ENCODE data around the gene CLIP4. TPM values are rescaled to one million over a fixed set of nuclear protein-coding genes. Genes with fewer than 3 reads are reported as not detected.
A peak's percentile ranks its signal among the peaks of the same experiment; 100 is the strongest.

Gene CLIP4
- polyA plus RNA-seq, 1 experiment, result 38.8 TPM

DNA sequence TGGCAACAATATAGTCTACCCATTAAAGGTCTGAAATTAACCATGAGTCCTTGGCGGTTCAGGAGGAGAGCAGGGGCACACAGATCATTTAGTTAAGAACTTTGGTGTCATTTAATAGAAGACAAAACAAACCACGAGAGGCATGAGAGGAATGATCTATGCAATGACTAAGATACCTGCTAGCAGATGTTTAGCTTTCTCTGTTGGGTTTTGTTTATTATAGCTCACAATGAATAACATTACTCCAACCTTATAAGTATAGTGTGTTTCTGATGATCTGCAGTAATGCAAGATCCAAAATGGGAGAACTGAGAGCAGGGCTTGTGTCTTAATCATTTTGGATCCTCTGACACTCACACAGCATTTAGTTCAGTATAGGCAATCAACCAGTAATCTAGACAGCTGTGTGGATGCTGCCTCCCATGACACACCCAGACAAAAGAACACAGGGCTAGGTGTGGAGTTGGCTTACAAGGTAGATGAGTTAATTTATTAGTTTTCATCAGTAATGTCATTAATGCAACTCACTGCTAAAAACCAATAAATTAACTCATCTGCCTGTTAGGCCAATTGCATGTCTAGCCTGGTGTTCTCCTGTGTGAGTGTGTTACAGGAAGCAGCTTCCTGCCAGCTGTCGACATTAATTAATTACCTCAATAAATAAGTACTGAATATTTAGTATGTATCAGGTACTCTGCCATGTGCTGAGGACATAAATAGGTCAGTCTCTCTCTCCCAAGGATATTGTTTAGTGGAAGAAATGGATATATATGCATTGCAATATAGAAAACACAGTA is 92.3 kb downstream of the CLIP4 start:
- no peaks in the 10 kb centered on the region for H3K27me3 ChIP-seq (ENCODE audit: control insufficient read depth, insufficient read depth, low read length)
- TF ChIP-seq, protein P1, sequence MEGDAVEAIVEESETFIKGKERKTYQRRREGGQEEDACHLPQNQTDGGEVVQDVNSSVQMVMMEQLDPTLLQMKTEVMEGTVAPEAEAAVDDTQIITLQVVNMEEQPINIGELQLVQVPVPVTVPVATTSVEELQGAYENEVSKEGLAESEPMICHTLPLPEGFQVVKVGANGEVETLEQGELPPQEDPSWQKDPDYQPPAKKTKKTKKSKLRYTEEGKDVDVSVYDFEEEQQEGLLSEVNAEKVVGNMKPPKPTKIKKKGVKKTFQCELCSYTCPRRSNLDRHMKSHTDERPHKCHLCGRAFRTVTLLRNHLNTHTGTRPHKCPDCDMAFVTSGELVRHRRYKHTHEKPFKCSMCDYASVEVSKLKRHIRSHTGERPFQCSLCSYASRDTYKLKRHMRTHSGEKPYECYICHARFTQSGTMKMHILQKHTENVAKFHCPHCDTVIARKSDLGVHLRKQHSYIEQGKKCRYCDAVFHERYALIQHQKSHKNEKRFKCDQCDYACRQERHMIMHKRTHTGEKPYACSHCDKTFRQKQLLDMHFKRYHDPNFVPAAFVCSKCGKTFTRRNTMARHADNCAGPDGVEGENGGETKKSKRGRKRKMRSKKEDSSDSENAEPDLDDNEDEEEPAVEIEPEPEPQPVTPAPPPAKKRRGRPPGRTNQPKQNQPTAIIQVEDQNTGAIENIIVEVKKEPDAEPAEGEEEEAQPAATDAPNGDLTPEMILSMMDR (IDR thresholded peaks at IDR 0.05; ENCODE audit: insufficient read depth, low read depth, low read length), result no peak
- no peaks in the 10 kb centered on the region for H3K36me3 ChIP-seq (ENCODE audit: control insufficient read depth, insufficient read depth, low read length)
- ChIA-PET POLR2A (no interaction called here), CTCF (interaction anchor here (0.9 to 1.9 kb wide), 5 partner anchors 11 to 251 kb away, joined by 3 to 6 read pairs (median 4); no protein-coding TSS in a partner anchor)
- peak; percentile 6 for DNase-seq (ENCODE audit: low read depth)
- no peak overlapping the region for H3K4me3 ChIP-seq (ENCODE audit: low read depth, low read length)

DNA sequence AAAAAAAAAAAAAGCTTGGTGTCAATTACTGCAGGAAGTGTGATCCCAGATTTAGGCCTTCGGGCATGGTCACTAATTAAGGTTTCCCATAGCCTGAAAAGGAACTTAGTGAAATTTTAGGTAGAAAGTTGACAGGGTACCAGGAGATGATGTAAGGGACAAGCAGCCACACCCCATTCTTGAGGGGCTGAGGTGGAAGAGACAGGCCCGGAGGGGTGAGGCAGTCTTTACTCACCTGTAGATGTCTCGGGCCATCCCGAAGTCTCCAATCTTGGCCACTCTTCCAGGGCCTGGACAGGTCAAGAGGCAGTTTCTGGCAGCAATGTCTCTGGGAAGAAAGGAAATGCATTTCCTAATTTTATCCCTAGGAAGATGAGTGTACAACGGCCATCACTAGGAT is 94.3 kb downstream of the CLIP4 start:
- ChIA-PET POLR2A (interaction anchor here (0.6 kb wide), 1 partner anchor 254 kb away, joined by 5 read pairs; no protein-coding TSS in a partner anchor), CTCF (interaction anchor here (1.2 to 1.9 kb wide), 3 partner anchors 13 to 631 kb away, joined by 3 to 6 read pairs (median 5); no protein-coding TSS in a partner anchor)
- TF ChIP-seq, protein P1 (IDR thresholded peaks at IDR 0.05; ENCODE audit: insufficient read depth, low read depth, low read length), result no peak
- no peak for DNase-seq (ENCODE audit: low read depth)
- Histone ChIP-seq H3K4me3 (ENCODE audit: low read depth, low read length) (no peak overlapping the region), H3K27me3 (ENCODE audit: control insufficient read depth, insufficient read depth, low read length) (no peaks in the 10 kb centered on the region), H3K36me3 (ENCODE audit: control insufficient read depth, insufficient read depth, low read length) (no peaks in the 10 kb centered on the region)

DNA sequence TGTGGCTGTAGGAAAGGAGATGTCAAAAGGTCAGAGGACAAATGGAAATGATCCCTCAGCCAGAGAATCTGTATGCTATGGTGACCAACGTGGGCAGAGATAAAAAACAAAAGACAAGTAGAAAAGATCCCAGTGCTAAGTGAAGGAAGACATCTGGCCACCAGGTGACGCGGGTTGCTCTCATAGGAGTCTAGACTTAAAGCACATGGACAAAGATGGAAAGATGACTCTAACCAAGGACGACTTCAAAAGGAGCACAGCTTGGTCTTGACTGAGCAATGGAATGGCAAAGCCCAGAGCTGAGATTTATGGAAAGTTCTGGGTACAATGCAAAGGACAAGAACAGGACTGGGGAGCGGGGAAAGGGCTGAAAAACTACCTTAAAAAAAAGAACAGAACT is 96.8 kb downstream of the CLIP4 start:
- ChIA-PET POLR2A (no interaction called here), CTCF (interaction anchor here (0.7 to 2.6 kb wide), 9 partner anchors 9 to 630 kb away, joined by 3 to 9 read pairs (median 4); no protein-coding TSS in a partner anchor)
- no peaks in the 10 kb centered on the region for H3K27me3 ChIP-seq (ENCODE audit: control insufficient read depth, insufficient read depth, low read length)
- TF ChIP-seq, protein P1 (IDR thresholded peaks at IDR 0.05; ENCODE audit: insufficient read depth, low read depth, low read length), result peak; percentile 49
- H3K36me3 ChIP-seq (ENCODE audit: control insufficient read depth, insufficient read depth, low read length), result no peaks in the 10 kb centered on the region
- no peak overlapping the region for H3K4me3 ChIP-seq (ENCODE audit: low read depth, low read length)
- DNase-seq (ENCODE audit: low read depth), result peak; percentile 12

DNA sequence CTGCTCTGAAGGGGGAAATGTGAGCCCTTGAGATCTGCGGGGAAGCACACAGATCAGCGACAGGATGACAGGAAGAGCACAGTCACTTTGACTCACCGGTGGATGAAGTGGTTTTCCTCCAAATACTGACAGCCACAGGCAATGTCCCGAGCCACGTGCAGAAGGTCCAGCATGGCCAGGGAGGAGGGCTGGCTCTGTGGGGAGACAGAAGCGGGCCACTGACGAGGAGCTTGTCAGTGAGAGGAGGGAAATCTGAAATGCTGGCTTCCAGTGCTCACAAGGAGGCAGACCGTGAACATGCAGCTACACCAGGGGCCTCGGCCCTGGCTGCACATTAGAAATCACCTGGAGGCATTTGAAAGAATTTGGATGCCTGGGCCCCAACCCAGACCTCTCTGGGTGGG is 98.7 kb downstream of the CLIP4 start:
- H3K4me3 ChIP-seq (ENCODE audit: low read depth, low read length), result no peak overlapping the region
- TF ChIP-seq, protein P1 (IDR thresholded peaks at IDR 0.05; ENCODE audit: insufficient read depth, low read depth, low read length), result no peak
- DNase-seq (ENCODE audit: low read depth), result no peak
- no peaks in the 10 kb centered on the region for H3K36me3 ChIP-seq (ENCODE audit: control insufficient read depth, insufficient read depth, low read length)
- no peaks in the 10 kb centered on the region for H3K27me3 ChIP-seq (ENCODE audit: control insufficient read depth, insufficient read depth, low read length)
- CTCF ChIA-PET, result interaction anchor here (2.6 kb wide), 1 partner anchor 11 kb away, joined by 9 read pairs; no protein-coding TSS in a partner anchor
- POLR2A ChIA-PET, result interaction anchor here (0.6 kb wide), 1 partner anchor 8 kb away, joined by 16 read pairs; no protein-coding TSS in a partner anchor

DNA sequence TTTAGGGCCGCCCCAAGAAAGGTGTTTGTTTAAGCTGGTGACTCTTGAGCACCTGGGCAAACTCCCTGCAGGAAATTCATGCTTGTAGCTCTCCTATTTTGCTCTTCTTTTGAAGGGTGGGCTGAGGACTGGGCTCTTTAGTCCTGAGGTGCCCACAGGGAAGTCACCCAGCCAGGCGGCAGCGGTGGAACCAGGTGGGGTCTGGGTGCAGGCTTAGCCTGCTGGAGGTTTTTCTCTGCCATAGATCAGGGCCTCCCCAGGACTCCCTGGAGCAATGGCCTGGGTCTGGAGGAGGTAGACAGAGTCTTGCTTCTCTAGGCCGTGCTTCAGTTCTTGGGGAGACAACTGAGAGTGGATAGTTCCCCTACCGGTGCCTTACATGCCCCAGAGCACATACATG is 99.9 kb downstream of the CLIP4 start:
- Histone ChIP-seq H3K36me3 (ENCODE audit: control insufficient read depth, insufficient read depth, low read length) (no peaks in the 10 kb centered on the region), H3K27me3 (ENCODE audit: control insufficient read depth, insufficient read depth, low read length) (no peaks in the 10 kb centered on the region), H3K4me3 (ENCODE audit: low read depth, low read length) (no peak overlapping the region)
- POLR2A ChIA-PET, result no interaction called here
- CTCF ChIA-PET, result interaction anchor here (0.7 to 1.1 kb wide), 4 partner anchors 10 to 708 kb away, joined by 3 read pairs; no protein-coding TSS in a partner anchor
- TF ChIP-seq, protein P1 (IDR thresholded peaks at IDR 0.05; ENCODE audit: insufficient read depth, low read depth, low read length), result no peak
- no peak for DNase-seq (ENCODE audit: low read depth)
